Keratinocyte (primary cell): ENCODE data around the gene NTSR2. TPM values are rescaled to one million over a fixed set of nuclear protein-coding genes. Genes with fewer than 3 reads are reported as not detected.

Experiments used
- DNase-seq: peaks from one replicate; pipeline ENCODE4 v3.0.0-alpha.2; 2011; ENCODE audit warnings: low read depth, missing footprints, low spot score
- FAIRE-seq: peaks from 2 replicates; lab custom pipeline; 2011; peaks lifted over from hg19 to GRCh38; lab: Jason Lieb, UNC
- H2AFZ ChIP-seq: 2 replicates; pipeline ENCODE4 v1.6.0; 2012; ENCODE audit warnings: low read length, control low read depth, inconsistent platforms; ENCODE audit not compliant: control insufficient read depth
- H3K27ac ChIP-seq: 2 replicates; pipeline ENCODE4 v1.5.1; 2011; ENCODE audit warnings: low read length; ENCODE audit not compliant: control insufficient read depth, insufficient read depth
- H3K27me3 ChIP-seq: 3 replicates; pipeline ENCODE4 v1.6.0; 2011; ENCODE audit warnings: low read length; ENCODE audit not compliant: control insufficient read depth, insufficient read depth; ENCODE audit errors: extremely low read depth
- H3K36me3 ChIP-seq, 2 experiments: 2 replicates in 1 of 2; 3 replicates in 1 of 2; pipeline ENCODE4 v1.5.1; 2011; ENCODE audit warnings: low read length in 2 of 2, mild to moderate bottlenecking in 1 of 2; ENCODE audit not compliant: control insufficient read depth in 2 of 2, insufficient read depth in 2 of 2; ENCODE audit errors: extremely low read depth in 1 of 2
- H3K4me1 ChIP-seq: 3 replicates; pipeline ENCODE4 v1.5.1; 2011; ENCODE audit warnings: low read length; ENCODE audit not compliant: control insufficient read depth, insufficient read depth; ENCODE audit errors: extremely low read depth
- H3K4me2 ChIP-seq: 3 replicates; pipeline ENCODE4 v1.6.0; 2011; ENCODE audit warnings: low read depth, low read length; ENCODE audit not compliant: control insufficient read depth, insufficient read depth; ENCODE audit errors: extremely low read depth
- H3K4me3 ChIP-seq, 3 experiments: fragments of 200-600 bp in 1 of 3; sonication (generic) in 1 of 3; 2 replicates in 2 of 3; 3 replicates in 1 of 3; pipeline ENCODE4 v1.5.1; 2011 to 2016; ENCODE audit warnings: low read length in 3 of 3, mild to moderate bottlenecking in 3 of 3, control low read depth in 2 of 3, inconsistent platforms in 1 of 3, low read depth in 1 of 3, mixed read lengths in 1 of 3, mixed run types in 1 of 3, moderate library complexity in 1 of 3; ENCODE audit not compliant: control insufficient read depth in 2 of 3, insufficient read depth in 2 of 3; ENCODE audit errors: extremely low read depth in 1 of 3
- H3K79me2 ChIP-seq: 2 replicates; pipeline ENCODE4 v1.6.0; 2012; ENCODE audit warnings: low read length; ENCODE audit not compliant: control insufficient read depth, insufficient read depth
- H3K9ac ChIP-seq: 3 replicates; pipeline ENCODE4 v1.6.0; 2011; ENCODE audit warnings: low read length; ENCODE audit not compliant: control insufficient read depth, insufficient read depth; ENCODE audit errors: extremely low read depth
- H3K9me1 ChIP-seq: 3 replicates; pipeline ENCODE4 v1.6.0; 2011; ENCODE audit warnings: low read length; ENCODE audit not compliant: control insufficient read depth, insufficient read depth; ENCODE audit errors: extremely low read depth
- H3K9me3 ChIP-seq: 2 replicates; pipeline ENCODE4 v1.5.1; 2012; ENCODE audit warnings: low read depth, low read length; ENCODE audit not compliant: control insufficient read depth
- H4K20me1 ChIP-seq: 3 replicates; pipeline ENCODE4 v1.6.0; 2011; ENCODE audit warnings: low read length; ENCODE audit not compliant: control insufficient read depth, insufficient read depth; ENCODE audit errors: extremely low read depth
- EZH2 ChIP-seq: IDR thresholded peaks from one replicate; pipeline ENCODE4 v1.6.1; 2012; ENCODE audit warnings: inconsistent platforms, mild to moderate bottlenecking, low read length, moderate library complexity
- dilution Hi-C: fragments of 300-500 bp; cut with MboI; formaldehyde crosslinking; loops from one replicate; pipeline ENCODE4 v1.7.0; 2020; ENCODE audit warnings: low sequenced_read_pairs; ENCODE audit not compliant: extremely low pct_ligation_motif_present
- polyA plus RNA-seq, 5 experiments: library from polyadenylated mRNA; depleted of rRNA in 3 of 5; stranded (reverse) in 3 of 5; stranded (forward) in 1 of 5; unstranded in 1 of 5; fragments of >200 nt; gene quantifications; 1 replicate in 1 of 5; 2 replicates in 3 of 5; 3 replicates in 1 of 5; pipeline versions ENCODE4 v1.2.1 to v1.2.3, GENCODE V29; 2011 to 2012; ENCODE audit warnings: missing spikeins in 2 of 5, low read depth in 1 of 5, low replicate concordance in 1 of 5
- TF ChIP-seq, protein P1 (sequence below), 3 experiments: IDR thresholded peaks in 1 of 3; conservative IDR thresholded peaks in 1 of 3; optimal IDR thresholded peaks in 1 of 3; 2 replicates in 2 of 3; 3 replicates in 1 of 3; pipeline versions ENCODE3 to v1.5.1; 2011; ENCODE audit warnings: low read length in 3 of 3, mild to moderate bottlenecking in 3 of 3, moderate library complexity in 2 of 3, control low read depth in 1 of 3, inconsistent platforms in 1 of 3; ENCODE audit not compliant: insufficient read depth in 2 of 3; ENCODE audit errors: extremely low read depth in 1 of 3

NTSR2 gene
- polyA plus RNA-seq, 1 donor (not counting 4 experiments of a cell fraction or from before 2014, with no cell fraction given), result not detected

DNA sequence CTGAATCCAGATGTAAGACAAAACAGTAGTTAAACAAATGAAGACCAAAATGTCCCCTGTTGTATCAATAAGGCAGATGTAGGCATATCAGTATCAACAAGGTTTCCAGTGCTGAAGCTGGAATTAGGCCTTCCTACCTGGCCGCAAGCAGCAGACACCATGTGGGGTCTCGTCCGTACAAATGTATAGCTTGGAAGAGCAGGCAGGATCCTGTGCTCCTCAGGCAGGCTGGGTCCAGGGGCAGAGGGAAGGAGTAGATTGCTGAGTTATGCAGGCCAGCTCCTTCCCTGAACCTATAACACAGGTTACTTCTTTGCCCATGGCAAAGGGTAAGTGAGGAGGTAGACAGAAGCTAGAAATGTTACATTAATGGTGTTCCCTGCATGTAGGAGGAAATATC, 23.5 kb downstream of the NTSR2 start:
- dilution Hi-C loops, result no loop called here
- H4K20me1 ChIP-seq, result no peaks in the 10 kb centered on the region
- no peaks in the 10 kb centered on the region for H3K9me3 ChIP-seq
- DNase-seq, result no peak
- H3K9me1 ChIP-seq, result no peaks in the 10 kb centered on the region
- H3K79me2 ChIP-seq, result no peaks in the 10 kb centered on the region
- H3K9ac ChIP-seq, result no peak overlapping the region
- peaks cover 9% of the 10 kb centered on the region for H3K27me3 ChIP-seq
- no peaks in the 10 kb centered on the region for H3K4me1 ChIP-seq
- no peak overlapping the region for H3K4me2 ChIP-seq
- no peak overlapping the region for H3K4me3 ChIP-seq
- TF ChIP-seq, protein P1, sequence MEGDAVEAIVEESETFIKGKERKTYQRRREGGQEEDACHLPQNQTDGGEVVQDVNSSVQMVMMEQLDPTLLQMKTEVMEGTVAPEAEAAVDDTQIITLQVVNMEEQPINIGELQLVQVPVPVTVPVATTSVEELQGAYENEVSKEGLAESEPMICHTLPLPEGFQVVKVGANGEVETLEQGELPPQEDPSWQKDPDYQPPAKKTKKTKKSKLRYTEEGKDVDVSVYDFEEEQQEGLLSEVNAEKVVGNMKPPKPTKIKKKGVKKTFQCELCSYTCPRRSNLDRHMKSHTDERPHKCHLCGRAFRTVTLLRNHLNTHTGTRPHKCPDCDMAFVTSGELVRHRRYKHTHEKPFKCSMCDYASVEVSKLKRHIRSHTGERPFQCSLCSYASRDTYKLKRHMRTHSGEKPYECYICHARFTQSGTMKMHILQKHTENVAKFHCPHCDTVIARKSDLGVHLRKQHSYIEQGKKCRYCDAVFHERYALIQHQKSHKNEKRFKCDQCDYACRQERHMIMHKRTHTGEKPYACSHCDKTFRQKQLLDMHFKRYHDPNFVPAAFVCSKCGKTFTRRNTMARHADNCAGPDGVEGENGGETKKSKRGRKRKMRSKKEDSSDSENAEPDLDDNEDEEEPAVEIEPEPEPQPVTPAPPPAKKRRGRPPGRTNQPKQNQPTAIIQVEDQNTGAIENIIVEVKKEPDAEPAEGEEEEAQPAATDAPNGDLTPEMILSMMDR (optimal IDR thresholded peaks at IDR 0.05 in 1 of 3, IDR thresholded peaks at IDR 0.05 in 1 of 3, conservative IDR thresholded peaks at IDR 0.05 in 1 of 3; ENCODE audit: extremely low read depth in 1 of 3, insufficient read depth in 2 of 3, low read length in 3 of 3), result no peak
- no peak for TF ChIP-seq EZH2
- H3K27ac ChIP-seq, result no peak overlapping the region
- no peaks in the 10 kb centered on the region for H3K36me3 ChIP-seq
- no peak overlapping the region for H2AFZ ChIP-seq
- no peak for FAIRE-seq

DNA sequence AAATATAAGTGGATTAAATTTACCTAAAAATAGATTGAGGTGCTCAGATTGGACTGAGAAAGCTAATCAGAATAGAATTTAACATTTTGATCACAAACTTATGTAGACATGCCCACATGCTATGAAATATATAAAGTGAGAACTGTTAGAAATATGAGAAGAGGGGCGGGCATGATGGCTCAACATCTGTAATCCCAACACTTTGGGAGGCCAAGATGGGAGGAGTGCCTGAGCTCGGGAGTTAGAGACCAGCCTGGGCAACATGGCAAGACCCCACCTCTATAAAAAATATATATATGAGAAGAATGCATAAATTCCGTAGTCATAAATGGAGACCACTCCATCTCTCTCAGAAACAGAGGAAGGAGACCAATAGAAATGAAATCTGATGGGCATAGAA, 25.7 kb downstream of the NTSR2 start:
- TF ChIP-seq, protein P1 (optimal IDR thresholded peaks at IDR 0.05 in 1 of 3, IDR thresholded peaks at IDR 0.05 in 1 of 3, conservative IDR thresholded peaks at IDR 0.05 in 1 of 3; ENCODE audit: extremely low read depth in 1 of 3, insufficient read depth in 2 of 3, low read length in 3 of 3), result no peak
- no peak for TF ChIP-seq EZH2
- Histone ChIP-seq H3K79me2 (no peaks in the 10 kb centered on the region), H3K36me3 (no peaks in the 10 kb centered on the region), H3K4me2 (no peak overlapping the region), H3K9me1 (no peaks in the 10 kb centered on the region), H3K4me1 (no peaks in the 10 kb centered on the region), H3K9ac (no peak overlapping the region), H3K4me3 (no peak overlapping the region), H3K27me3 (peaks cover 13% of the 10 kb centered on the region), H2AFZ (no peak overlapping the region), H3K9me3 (no peaks in the 10 kb centered on the region), H3K27ac (no peak overlapping the region), H4K20me1 (no peaks in the 10 kb centered on the region)
- no peak for DNase-seq
- dilution Hi-C loops, result no loop called here
- no peak for FAIRE-seq
